ENCODE data around the gene SLC46A2. TPM values are rescaled to one million over a fixed set of nuclear protein-coding genes. Genes with fewer than 3 reads are reported as not detected.
A peak's percentile ranks its signal among the peaks of the same experiment; 100 is the strongest.

SLC46A2 gene
- total RNA-seq, 2 donors from 2014 or later = 0.80 TPM; not detected in 1

GRCh38 chr9:112884721-112885120 is 6.0 kb downstream of the SLC46A2 start:
- intact Hi-C loops (cut with DNase I) = no loop called here
- Histone ChIP-seq H3K9me3 (no peaks in the 10 kb centered on the region), H3K4me3 (no peak overlapping the region), H3K27ac (no peak overlapping the region), H3K27me3 (replicated peaks; ENCODE audit: insufficient read depth) (no peaks in the 10 kb centered on the region), H3K4me1 (replicated peaks) (no peaks in the 10 kb centered on the region), H3K36me3 (no peaks in the 10 kb centered on the region)
- DNase-seq (ENCODE audit: low spot score) = no peak
- WGBS = 91% methylated on average over 5 of the region's 5 CpGs
- TF ChIP-seq POLR2AphosphoS5 (IDR thresholded peaks at IDR 0.05) = no peak
- TF ChIP-seq CTCF (IDR thresholded peaks at IDR 0.05) = no peak
- TF ChIP-seq POLR2A (IDR thresholded peaks at IDR 0.05) = no peak

- TF ChIP-seq POLR2A (IDR thresholded peaks at IDR 0.05) = no peak
- no peak for TF ChIP-seq CTCF (IDR thresholded peaks at IDR 0.05)
- TF ChIP-seq POLR2AphosphoS5 (IDR thresholded peaks at IDR 0.05) = no peak
- DNase-seq (ENCODE audit: low spot score) = no peak
- intact Hi-C loops (cut with DNase I) = no loop called here
- 26% methylated on average over 6 of the region's 6 CpGs for WGBS
- Histone ChIP-seq H3K36me3 (no peaks in the 10 kb centered on the region), H3K4me3 (no peak overlapping the region), H3K27me3 (replicated peaks; ENCODE audit: insufficient read depth) (no peaks in the 10 kb centered on the region), H3K27ac (no peak overlapping the region), H3K9me3 (no peaks in the 10 kb centered on the region), H3K4me1 (replicated peaks) (no peaks in the 10 kb centered on the region)
These were observed 6.6 kb downstream of the SLC46A2 start for GRCh38 chr9:112884101-112884500.

GRCh38 chr9:112881331-112881730 is 9.3 kb downstream of the SLC46A2 start:
- no peak overlapping the region for H3K27ac ChIP-seq
- H3K4me1 ChIP-seq (replicated peaks) = no peaks in the 10 kb centered on the region
- no peak overlapping the region for H3K4me3 ChIP-seq
- intact Hi-C loops (cut with DNase I) = no loop called here
- no peaks in the 10 kb centered on the region for H3K9me3 ChIP-seq
- WGBS = 91% methylated on average over 6 of the region's 7 CpGs
- no peak for TF ChIP-seq CTCF (IDR thresholded peaks at IDR 0.05)
- TF ChIP-seq POLR2AphosphoS5 (IDR thresholded peaks at IDR 0.05) = no peak
- no peak for TF ChIP-seq POLR2A (IDR thresholded peaks at IDR 0.05)
- no peaks in the 10 kb centered on the region for H3K27me3 ChIP-seq (replicated peaks; ENCODE audit: insufficient read depth)
- H3K36me3 ChIP-seq = no peaks in the 10 kb centered on the region
- DNase-seq (ENCODE audit: low spot score) = no peak

GRCh38 chr9:112880650-112881049 is 10.0 kb downstream of the SLC46A2 start:
- 100% methylated on average over 1 of the region's 1 CpG for WGBS
- no peaks in the 10 kb centered on the region for H3K27me3 ChIP-seq (replicated peaks; ENCODE audit: insufficient read depth)
- no peaks in the 10 kb centered on the region for H3K4me1 ChIP-seq (replicated peaks)
- H3K27ac ChIP-seq = no peak overlapping the region
- DNase-seq (ENCODE audit: low spot score) = no peak
- intact Hi-C loops (cut with DNase I) = no loop called here
- H3K9me3 ChIP-seq = no peaks in the 10 kb centered on the region
- no peak for TF ChIP-seq POLR2A (IDR thresholded peaks at IDR 0.05)
- no peak for TF ChIP-seq POLR2AphosphoS5 (IDR thresholded peaks at IDR 0.05)
- no peak for TF ChIP-seq CTCF (IDR thresholded peaks at IDR 0.05)
- H3K36me3 ChIP-seq = no peaks in the 10 kb centered on the region
- H3K4me3 ChIP-seq = no peak overlapping the region

- H3K27ac ChIP-seq = no peak overlapping the region
- H3K4me3 ChIP-seq = no peak overlapping the region
- DNase-seq (ENCODE audit: low spot score) = no peak
- intact Hi-C loops (cut with DNase I) = no loop called here
- 58% methylated on average over 2 of the region's 2 CpGs for WGBS
- H3K4me1 ChIP-seq (replicated peaks) = no peaks in the 10 kb centered on the region
- no peaks in the 10 kb centered on the region for H3K9me3 ChIP-seq
- TF ChIP-seq POLR2AphosphoS5 (IDR thresholded peaks at IDR 0.05) = peak; percentile 38
- no peak for TF ChIP-seq CTCF (IDR thresholded peaks at IDR 0.05)
- H3K36me3 ChIP-seq = no peaks in the 10 kb centered on the region
- H3K27me3 ChIP-seq (replicated peaks; ENCODE audit: insufficient read depth) = no peaks in the 10 kb centered on the region
These were observed 11.9 kb downstream of the SLC46A2 start for GRCh38 chr9:112878752-112879151.
